Osteoblast (primary cell): ENCODE measurements around the gene COPG1. TPM values are rescaled to one million over a fixed set of nuclear protein-coding genes. Genes with fewer than 3 reads are reported as not detected.

ENCODE experiments used
- DNase-seq: peaks from one replicate; pipeline ENCODE4 v3.0.0; 2011; ENCODE audit warnings: low spot score, mixed read lengths; ENCODE audit not compliant: insufficient read length; ENCODE audit errors: missing footprints
- H2AFZ ChIP-seq: 2 replicates; pipeline ENCODE4 v1.6.0; 2011; ENCODE audit warnings: mild to moderate bottlenecking, low read length
- H3K27ac ChIP-seq: 2 replicates; pipeline ENCODE4 v1.5.1; 2011; ENCODE audit warnings: mild to moderate bottlenecking, low read depth, low read length, moderate library complexity
- H3K27me3 ChIP-seq: 2 replicates; pipeline ENCODE4 v1.6.0; 2012; ENCODE audit warnings: mild to moderate bottlenecking, control low read depth, inconsistent platforms, low read length, moderate library complexity; ENCODE audit not compliant: insufficient read depth
- H3K36me3 ChIP-seq: 2 replicates; pipeline ENCODE4 v1.5.1; 2011; ENCODE audit warnings: mild to moderate bottlenecking, low read length, control low read depth, moderate library complexity; ENCODE audit not compliant: insufficient read depth
- H3K4me1 ChIP-seq: 2 replicates; pipeline ENCODE4 v1.5.1; 2011; ENCODE audit warnings: mild to moderate bottlenecking, low read length, control low read depth, moderate library complexity; ENCODE audit not compliant: insufficient read depth
- H3K4me2 ChIP-seq: 2 replicates; pipeline ENCODE4 v1.6.0; 2011; ENCODE audit warnings: mild to moderate bottlenecking, low read length; ENCODE audit not compliant: insufficient read depth
- H3K4me3 ChIP-seq: fragments of 200-600 bp; sonication (generic); 3 replicates; pipeline ENCODE4 v1.5.1; 2012; ENCODE audit warnings: mild to moderate bottlenecking, low read length, inconsistent platforms; ENCODE audit not compliant: insufficient read depth
- H3K79me2 ChIP-seq: 2 replicates; pipeline ENCODE4 v1.6.0; 2012; ENCODE audit warnings: mild to moderate bottlenecking, low read length, control low read depth, inconsistent platforms; ENCODE audit not compliant: insufficient read depth
- H3K9me3 ChIP-seq: 2 replicates; pipeline ENCODE4 v1.5.1; 2011; ENCODE audit warnings: low read depth, low read length, control low read depth
- H4K20me1 ChIP-seq: 2 replicates; pipeline ENCODE4 v1.6.0; 2012; ENCODE audit warnings: mild to moderate bottlenecking, low read length, control low read depth; ENCODE audit not compliant: insufficient read depth
- total RNA-seq: library from RNA; depleted of rRNA; stranded (reverse); fragments of >200 nt; gene quantifications from 2 replicates; pipeline ENCODE4 v1.2.3, GENCODE V29; 2012
- TF ChIP-seq, protein P1 (sequence below): IDR thresholded peaks from 2 replicates; pipeline ENCODE4 v1.5.1; 2011; ENCODE audit warnings: mild to moderate bottlenecking, low read depth, low read length, moderate library complexity; ENCODE audit errors: extremely low read depth

COPG1 gene
- total RNA-seq, 1 donor = 297 TPM

DNA sequence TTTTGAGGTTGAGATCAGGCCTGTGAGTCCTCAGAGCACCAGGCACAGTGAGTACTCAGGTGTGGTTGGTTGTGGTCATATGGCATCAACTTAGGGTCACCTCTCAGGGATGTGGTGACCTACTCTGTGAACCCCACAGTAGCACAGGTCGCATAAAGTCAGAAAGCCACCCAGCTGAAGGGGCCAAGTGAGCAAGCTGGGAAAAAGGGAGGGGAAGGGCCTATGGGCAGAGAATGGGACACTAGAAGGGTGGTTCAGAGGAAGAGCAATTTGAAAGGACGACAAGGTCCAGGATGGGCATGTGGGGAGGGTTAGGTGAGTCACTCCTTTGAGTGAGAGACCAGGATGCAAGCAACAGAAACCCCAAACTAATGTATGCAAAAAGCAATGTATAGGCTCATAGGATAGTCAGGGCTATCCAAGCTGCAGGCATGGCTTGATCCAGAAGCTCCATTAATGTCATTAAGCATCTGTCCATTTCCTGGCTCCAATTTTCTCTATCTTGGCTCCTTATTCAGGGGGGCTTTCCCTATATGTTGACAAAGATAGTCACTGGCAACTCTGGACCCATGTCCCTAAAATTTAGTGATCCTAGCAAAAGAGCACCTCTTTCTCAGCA, 62.7 kb downstream of the COPG1 start:
- no peaks in the 10 kb centered on the region for H3K9me3 ChIP-seq
- peaks cover 4% of the 10 kb centered on the region for H4K20me1 ChIP-seq
- H3K27ac ChIP-seq = no peak overlapping the region
- DNase-seq = peak; percentile 81
- H3K27me3 ChIP-seq = no peaks in the 10 kb centered on the region
- TF ChIP-seq, protein P1, sequence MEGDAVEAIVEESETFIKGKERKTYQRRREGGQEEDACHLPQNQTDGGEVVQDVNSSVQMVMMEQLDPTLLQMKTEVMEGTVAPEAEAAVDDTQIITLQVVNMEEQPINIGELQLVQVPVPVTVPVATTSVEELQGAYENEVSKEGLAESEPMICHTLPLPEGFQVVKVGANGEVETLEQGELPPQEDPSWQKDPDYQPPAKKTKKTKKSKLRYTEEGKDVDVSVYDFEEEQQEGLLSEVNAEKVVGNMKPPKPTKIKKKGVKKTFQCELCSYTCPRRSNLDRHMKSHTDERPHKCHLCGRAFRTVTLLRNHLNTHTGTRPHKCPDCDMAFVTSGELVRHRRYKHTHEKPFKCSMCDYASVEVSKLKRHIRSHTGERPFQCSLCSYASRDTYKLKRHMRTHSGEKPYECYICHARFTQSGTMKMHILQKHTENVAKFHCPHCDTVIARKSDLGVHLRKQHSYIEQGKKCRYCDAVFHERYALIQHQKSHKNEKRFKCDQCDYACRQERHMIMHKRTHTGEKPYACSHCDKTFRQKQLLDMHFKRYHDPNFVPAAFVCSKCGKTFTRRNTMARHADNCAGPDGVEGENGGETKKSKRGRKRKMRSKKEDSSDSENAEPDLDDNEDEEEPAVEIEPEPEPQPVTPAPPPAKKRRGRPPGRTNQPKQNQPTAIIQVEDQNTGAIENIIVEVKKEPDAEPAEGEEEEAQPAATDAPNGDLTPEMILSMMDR = no peak
- peaks cover 6% of the 10 kb centered on the region for H3K79me2 ChIP-seq
- no peak overlapping the region for H3K4me2 ChIP-seq
- H3K4me1 ChIP-seq = peaks cover 14% of the 10 kb centered on the region
- no peaks in the 10 kb centered on the region for H3K36me3 ChIP-seq
- no peak overlapping the region for H3K4me3 ChIP-seq
- H2AFZ ChIP-seq = no peak overlapping the region

DNA sequence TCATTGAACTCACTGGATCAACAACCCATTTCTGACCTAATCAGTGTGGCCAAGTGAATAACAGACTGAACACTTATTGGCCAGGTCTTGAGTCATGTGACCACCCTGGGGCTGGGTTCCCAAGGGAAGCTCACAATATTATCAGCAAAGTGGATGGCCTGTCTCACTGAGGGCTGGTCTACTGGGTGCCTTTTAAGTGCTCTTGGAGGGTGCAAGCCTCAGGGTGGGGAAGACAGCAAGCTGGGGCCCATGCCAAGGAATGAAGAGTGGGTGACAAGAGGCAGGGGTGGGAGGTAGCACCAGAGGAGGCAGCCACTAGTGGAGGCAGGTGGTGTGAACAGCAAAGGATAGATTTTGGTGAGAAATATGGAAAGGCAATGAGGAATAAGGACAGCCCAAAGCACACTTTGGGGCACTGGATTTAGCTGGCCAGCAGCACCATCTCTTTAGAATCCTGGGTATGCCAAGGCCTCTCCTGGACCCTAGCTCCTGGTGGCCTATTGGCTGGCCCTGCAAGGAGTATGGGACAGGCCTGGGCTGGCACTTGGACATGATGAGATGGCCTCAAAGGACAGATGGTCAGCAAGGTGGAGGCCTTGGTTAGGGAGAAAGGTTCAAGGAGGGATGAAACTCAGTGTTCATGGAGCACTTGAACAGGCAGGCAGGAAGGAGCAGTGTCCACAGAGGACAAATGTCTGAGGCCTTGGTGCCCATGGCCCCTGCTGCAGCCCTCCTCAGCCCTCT, 63.4 kb downstream of the COPG1 start:
- Histone ChIP-seq H3K27ac (no peak overlapping the region), H3K4me2 (no peak overlapping the region), H3K9me3 (no peaks in the 10 kb centered on the region), H4K20me1 (peaks cover 4% of the 10 kb centered on the region), H2AFZ (no peak overlapping the region), H3K27me3 (no peaks in the 10 kb centered on the region), H3K36me3 (no peaks in the 10 kb centered on the region), H3K79me2 (peaks cover 7% of the 10 kb centered on the region), H3K4me1 (peaks cover 14% of the 10 kb centered on the region), H3K4me3 (no peak overlapping the region)
- peak; percentile 77 for DNase-seq
- TF ChIP-seq, protein P1 = no peak

DNA sequence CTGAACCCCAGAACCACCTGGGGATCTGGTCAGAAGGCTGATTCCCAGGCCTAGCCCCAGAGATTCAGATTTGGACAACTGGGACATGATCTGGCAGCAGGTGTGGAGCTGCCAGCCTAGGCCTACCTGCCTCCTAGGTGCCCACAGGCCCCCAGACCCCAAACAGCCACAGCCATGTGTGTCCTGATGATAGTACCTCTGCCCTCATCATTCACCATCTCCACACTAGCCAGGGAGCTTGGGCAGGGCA, 63.9 kb downstream of the COPG1 start:
- no peak overlapping the region for H3K27ac ChIP-seq

More for the DNA sequence above, 63.9 kb downstream of the COPG1 start:
- H3K4me2 ChIP-seq = no peak overlapping the region
- no peak for DNase-seq
- no peak overlapping the region for H3K4me3 ChIP-seq
- peaks cover 7% of the 10 kb centered on the region for H3K79me2 ChIP-seq
- no peaks in the 10 kb centered on the region for H3K9me3 ChIP-seq
- H3K36me3 ChIP-seq = no peaks in the 10 kb centered on the region
- TF ChIP-seq, protein P1 = no peak
- H3K4me1 ChIP-seq = peaks cover 14% of the 10 kb centered on the region
- no peak overlapping the region for H2AFZ ChIP-seq
- peaks cover 4% of the 10 kb centered on the region for H4K20me1 ChIP-seq
- no peaks in the 10 kb centered on the region for H3K27me3 ChIP-seq
